ENCODE data around the gene DSP.
A peak's percentile ranks its signal among the peaks of the same experiment; 100 is the strongest.

The DSP gene

GRCh38 chr6:7535498-7535897 lies 6.0 kb upstream of the DSP start:
- DNase-seq: no peak

- no peak for DNase-seq
These were observed 3.8 kb upstream of the DSP start for GRCh38 chr6:7537565-7538174.

GRCh38 chr6:7538484-7538883 lies 3.0 kb upstream of the DSP start:
- no peak for DNase-seq

GRCh38 chr6:7540595-7540994 lies 876 bp upstream of the DSP start:
- peak; percentile 19 for DNase-seq

GRCh38 chr6:7542065-7542873 lies 798 bp downstream of the DSP start:
- no peak for DNase-seq

GRCh38 chr6:7542874-7543624 lies 1.6 kb downstream of the DSP start:
- no peak for DNase-seq

- DNase-seq: no peak
These were observed 2.4 kb downstream of the DSP start for GRCh38 chr6:7543789-7544424.

- no peak for DNase-seq
These were observed 3.1 kb downstream of the DSP start for GRCh38 chr6:7544597-7544996.

- no peak for DNase-seq
These were observed 4.0 kb downstream of the DSP start for GRCh38 chr6:7545316-7546019.

- no peak for DNase-seq
These were observed 4.5 kb downstream of the DSP start for GRCh38 chr6:7546020-7546369.

GRCh38 chr6:7546383-7546782 lies 4.9 kb downstream of the DSP start:
- DNase-seq: no peak

GRCh38 chr6:7546896-7547295 lies 5.4 kb downstream of the DSP start:
- no peak for DNase-seq

- DNase-seq: no peak
These were observed 5.8 kb downstream of the DSP start for GRCh38 chr6:7547315-7547714.

- no peak for DNase-seq
These were observed 8.9 kb downstream of the DSP start for GRCh38 chr6:7550433-7550801.

- DNase-seq: no peak
These were observed 13.2 kb downstream of the DSP start for GRCh38 chr6:7554533-7555275.

GRCh38 chr6:7555671-7556070 lies 14.2 kb downstream of the DSP start:
- no peak for DNase-seq

GRCh38 chr6:7556394-7557106 lies 15.1 kb downstream of the DSP start:
- DNase-seq: no peak

GRCh38 chr6:7557652-7558051 lies 16.2 kb downstream of the DSP start:
- DNase-seq: no peak

GRCh38 chr6:7558781-7559180 lies 17.3 kb downstream of the DSP start:
- no peak for DNase-seq

GRCh38 chr6:7559196-7559595 lies 17.7 kb downstream of the DSP start:
- no peak for DNase-seq

- DNase-seq: no peak
These were observed 18.3 kb downstream of the DSP start for GRCh38 chr6:7559651-7560385.

All from NCI-H1694 (cell line).